Frontal cortex (tissue), 4 donors: ENCODE data around the gene SESN1. TPM values are rescaled to one million over a fixed set of nuclear protein-coding genes. Genes with fewer than 3 reads are reported as not detected.

Experiments
- DNase-seq, 2 donors: peaks; one replicate each; pipeline ENCODE4 v3.0.0; 2012; ENCODE audit warnings: low spot score in 2 of 2
- FAIRE-seq: peaks from 2 replicates; lab custom pipeline; 2012; peaks lifted over from hg19 to GRCh38; lab: Jason Lieb, UNC
- total RNA-seq: library from RNA; depleted of rRNA; stranded (reverse); fragments of >200 nt; gene quantifications from one replicate; pipeline ENCODE4 v1.2.3, GENCODE V29; 2014
- donor health status: control.
- donor health status: control.
- donor health status: control.

Gene SESN1
- total RNA-seq, 1 donor from 2014 or later, result 34.6 TPM

DNA sequence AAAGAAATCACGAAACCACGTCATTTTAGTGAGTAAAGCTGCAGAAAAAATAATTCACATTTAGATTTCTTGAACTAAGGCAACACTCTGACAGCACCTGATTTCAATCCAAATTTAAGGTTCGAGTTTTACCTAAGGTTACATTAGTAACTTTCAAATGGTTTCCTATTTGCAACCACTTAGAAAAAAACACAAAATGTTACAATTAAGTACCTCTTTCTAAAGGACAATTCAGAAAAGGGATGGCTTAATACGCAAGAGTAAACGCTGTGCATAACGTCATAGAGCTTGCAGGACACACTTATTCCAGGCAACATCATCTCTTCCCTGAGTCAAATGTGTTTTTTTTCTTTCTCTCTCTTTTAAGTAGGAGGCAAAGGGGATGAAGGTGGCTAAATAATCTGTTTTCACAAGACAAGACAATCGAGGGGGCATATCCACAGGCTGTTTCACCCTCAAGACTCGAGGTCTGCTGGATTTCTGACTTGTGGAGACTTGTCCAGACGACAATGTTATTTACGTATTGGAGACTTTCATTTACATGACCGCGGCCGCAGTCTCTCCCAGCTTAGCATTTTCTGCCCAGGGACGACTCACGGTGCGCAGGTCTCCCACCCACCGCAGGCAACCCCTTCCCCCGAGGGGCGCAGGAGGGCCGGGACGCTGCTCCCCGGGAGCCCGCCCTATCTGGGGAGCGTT, 86.0 kb downstream of the SESN1 start:
- FAIRE-seq (no peak), DNase-seq (peak; percentile 18 to 21)

DNA sequence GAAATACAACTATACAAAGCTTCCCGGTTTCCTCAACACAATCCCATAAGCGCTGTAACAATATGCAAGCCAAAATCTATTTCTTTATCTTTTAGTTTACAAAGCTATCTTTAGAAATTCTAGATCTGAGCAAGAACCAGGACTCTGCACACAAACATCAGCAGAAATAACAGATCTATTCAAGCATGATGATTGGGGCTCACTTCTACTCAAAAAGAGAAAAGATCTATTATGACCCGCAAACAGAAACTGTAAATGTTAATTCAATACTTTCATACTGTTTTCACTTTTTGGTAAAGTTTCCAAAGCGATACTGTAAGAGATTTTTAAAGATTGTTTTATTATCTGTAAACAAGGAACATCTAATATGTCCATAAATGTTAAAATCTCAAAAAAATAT, 86.6 kb downstream of the SESN1 start:
- FAIRE-seq (no peak), DNase-seq (no peak)

DNA sequence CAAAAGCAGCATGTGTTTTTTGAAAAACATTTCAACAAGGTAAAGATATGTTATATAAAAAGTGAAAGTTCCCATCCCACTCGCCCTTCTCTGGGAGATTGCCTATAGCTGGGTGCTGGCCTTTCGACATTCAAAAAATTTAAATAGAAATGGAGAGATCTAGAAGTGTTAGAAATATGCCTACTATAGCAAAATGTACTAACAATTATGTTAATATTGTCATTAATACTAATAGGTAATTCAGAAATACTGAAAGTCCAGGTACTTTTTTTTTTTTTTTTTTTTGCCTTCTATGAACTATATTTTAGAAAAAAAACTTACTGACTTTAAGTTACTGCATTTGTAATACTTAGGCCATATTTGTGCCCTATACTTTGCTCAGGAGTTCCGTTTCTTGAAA, 87.1 kb downstream of the SESN1 start:
- no peak for DNase-seq
- no peak for FAIRE-seq

DNA sequence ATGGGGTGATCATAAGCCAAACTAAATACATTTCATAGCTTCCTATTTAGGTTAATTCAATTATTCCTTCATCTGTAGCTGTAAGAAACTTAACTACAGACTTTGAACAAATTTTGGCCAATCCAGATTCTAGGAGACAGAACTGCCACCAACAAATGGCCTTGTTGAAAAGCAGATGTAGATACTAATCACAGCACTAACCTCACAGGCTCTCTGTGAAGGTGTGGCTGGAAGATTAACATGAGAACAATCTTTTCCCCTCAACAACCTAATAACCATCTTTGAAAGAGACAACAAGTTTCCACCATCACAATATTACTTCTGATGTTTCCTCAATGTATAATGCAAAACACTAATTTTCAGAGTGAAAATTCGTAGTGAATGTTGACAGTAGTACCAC, 87.8 kb downstream of the SESN1 start:
- no peak for DNase-seq
- FAIRE-seq, result no peak

DNA sequence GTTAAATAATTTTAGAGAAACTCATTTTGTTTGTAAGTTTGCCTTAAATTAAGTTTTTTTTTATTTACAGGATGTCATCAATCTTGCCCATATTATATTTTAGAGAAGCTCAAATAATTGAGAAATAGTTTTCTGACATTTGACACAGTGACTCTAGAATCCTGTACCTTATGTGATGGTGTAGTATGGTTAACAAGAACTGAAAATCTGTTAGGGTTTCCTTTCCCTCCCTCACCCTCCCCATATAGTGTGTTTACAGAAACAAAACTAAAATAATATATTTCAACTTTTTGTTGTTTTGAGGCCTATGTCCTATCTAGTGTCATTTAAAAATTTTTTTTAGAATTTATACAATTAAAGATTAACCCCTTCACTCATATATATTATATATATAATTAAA, 91.8 kb downstream of the SESN1 start:
- DNase-seq (no peak), FAIRE-seq (peak; percentile 28)

DNA sequence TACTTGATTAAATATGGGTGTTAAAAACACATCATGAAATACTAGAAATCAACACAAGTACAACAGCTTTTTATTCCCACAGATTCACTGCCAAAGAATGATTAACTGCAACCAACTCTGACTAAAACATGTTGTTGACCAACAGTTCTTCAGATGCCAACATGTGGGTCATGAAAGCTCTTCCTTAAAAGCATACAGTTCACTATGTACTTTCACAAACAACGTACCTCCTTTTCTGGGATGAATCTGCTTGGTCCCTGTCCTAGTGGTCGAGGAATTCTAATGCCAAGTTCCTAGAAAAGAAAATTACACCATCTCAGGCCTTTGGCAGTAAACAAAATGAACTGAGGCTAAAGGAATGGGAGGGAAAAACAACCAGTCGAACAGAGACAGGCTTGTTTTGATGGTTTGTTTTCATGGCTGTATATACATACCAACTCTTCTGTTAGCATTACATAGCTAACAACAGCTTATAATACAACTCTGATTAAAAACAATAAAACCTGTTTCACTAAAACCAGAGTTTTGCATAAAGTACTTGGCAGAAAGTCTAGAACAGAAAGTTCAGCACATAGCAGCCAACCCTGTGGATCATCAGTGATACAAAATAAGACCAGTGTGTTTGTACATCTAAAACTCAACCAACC, 92.5 kb downstream of the SESN1 start:
- DNase-seq (no peak), FAIRE-seq (no peak)

DNA sequence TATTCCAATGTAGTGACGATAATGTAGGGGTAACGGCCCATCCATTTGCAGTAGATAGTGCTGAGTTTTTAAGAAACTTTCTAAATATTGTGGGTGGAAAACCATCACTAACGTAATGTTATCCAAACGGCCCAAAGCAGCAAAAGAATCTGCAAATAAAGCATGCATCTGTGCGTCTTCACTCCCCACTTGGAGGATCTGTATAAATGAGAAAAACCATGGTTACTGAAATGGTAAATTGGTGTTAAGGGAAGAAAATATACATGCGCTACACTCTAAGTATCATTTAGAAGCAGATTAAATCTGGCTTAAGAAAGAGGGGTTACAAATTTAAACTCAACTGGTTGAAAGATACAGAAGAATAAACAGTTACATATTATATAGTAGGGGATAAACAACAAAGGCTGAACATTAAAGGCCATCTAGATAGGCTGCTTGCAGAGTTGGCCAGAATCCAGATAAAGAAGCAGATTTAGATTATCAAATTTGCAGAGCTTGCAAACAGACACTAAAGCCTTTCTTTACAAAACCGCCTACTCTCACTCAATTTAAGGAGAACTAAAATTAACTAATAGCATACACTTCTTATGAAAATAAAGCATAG, 93.3 kb downstream of the SESN1 start:
- no peak for FAIRE-seq

DNA sequence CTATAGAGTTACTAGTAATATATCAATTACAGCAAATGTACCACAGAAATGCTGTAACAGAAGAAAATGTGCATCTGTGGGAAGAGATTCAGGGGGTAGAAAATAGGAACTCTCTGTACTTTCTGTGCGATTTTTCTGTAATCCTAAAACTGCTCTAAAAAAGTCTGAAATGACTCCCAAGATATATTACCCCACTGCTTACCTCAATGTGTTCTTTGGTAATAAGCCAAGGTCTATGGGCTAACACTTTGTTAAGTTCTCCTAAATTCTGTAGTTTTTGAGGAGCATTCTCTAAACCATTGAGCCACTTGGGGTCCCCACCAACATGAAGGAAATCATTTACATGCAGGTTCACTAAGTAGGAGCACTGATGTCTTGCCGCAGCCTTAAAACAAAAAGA, 94.4 kb downstream of the SESN1 start:
- FAIRE-seq (no peak), DNase-seq (no peak)

More for the DNA sequence above, 93.3 kb downstream of the SESN1 start:
- DNase-seq, result no peak

DNA sequence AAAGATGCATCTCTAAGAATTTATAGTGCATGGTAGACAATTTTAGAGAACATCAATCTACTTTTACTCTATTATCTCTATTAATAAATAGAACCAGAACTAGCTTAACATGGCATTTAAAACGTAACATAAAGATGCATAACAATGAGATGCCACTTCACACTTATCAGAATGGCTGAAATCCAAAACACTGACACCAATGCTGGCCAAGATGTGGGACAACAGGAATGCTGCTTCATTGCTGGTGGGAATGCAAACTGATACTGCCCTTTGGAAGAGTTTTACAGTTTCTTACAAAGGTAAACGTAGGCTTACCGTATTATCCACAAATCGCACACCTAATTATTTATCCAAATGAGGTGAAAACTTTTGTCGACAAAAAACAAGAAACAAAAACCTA, 95.2 kb downstream of the SESN1 start:
- no peak for FAIRE-seq
- no peak for DNase-seq

DNA sequence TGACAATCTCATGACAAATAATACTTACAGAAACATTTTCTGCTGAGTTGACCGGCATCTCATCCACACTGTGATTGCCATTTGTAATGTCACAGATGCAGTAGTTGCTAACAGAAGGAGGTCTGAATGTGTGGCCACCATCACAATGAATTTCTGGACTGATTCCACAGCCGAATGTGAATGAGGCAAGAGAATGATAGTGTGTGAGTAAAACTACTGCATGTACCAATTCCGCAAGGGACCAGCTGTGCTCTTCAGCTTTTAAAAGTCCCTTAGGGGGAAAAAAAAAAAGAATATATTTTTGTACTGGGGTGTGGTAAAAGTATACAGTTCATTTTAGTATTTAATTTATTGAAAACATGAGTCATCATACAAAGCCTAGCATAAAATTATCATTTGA, 96.2 kb downstream of the SESN1 start:
- FAIRE-seq (no peak), DNase-seq (no peak)

DNA sequence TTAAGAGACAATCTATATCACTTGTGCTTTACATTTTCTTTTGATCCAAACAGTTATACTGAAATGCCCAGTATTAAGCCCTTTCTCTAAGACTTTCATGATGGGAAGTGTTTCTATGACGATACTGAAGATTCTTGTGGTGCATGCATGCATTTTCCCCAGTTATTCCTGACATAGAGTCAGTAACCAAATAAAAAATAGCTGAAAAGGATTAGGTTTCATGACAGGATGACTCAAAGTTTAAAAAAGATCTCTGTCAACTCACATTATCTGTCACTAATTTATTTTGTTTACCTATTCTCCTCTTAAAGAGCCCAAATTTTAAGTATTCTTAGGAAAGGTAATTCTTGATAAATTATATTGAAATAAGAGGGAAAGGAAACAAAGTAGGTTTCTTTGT, 98.4 kb downstream of the SESN1 start:
- FAIRE-seq, result no peak

DNA sequence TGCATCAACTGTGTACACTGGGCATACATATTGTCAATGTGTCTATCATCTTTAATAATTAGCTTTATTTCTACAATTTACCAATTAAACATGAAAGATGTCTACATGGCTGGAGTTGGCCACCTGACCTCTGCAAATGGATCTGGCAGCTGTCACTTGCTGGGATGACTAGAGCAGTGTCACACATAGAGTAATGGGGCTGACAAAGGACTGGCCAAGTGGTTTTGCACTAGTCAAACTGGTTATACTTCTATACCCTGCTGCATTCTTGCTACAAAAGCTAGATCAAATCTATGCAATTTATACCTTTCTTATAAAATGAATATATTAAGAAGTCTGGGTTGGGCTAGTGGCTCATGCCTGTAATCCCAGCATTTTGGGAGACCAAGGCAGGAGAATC, 99.3 kb downstream of the SESN1 start:
- FAIRE-seq, result no peak

More for the DNA sequence above, 98.4 kb downstream of the SESN1 start:
- DNase-seq, result no peak

DNA sequence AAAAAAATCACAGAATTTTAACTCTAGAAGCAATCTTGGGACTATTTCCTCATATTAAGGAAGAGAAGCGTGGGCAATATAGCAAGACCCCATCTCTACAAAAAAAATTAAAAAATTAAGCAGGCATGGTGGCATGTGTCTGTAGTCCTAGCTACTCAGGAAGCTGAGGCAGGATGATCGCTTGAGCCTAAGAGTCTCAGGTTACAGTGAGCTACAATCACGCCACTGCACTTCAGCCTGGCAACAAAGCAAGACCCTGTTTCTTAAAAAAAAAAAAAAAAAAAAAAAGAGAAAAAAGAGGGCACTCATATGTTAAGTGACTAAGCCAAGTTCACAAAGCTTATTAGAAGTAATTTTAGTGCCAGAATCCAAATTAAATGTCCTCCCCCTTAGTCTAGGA, 100.8 kb downstream of the SESN1 start:
- DNase-seq (no peak), FAIRE-seq (no peak)

More for the DNA sequence above, 99.3 kb downstream of the SESN1 start:
- DNase-seq, result no peak

DNA sequence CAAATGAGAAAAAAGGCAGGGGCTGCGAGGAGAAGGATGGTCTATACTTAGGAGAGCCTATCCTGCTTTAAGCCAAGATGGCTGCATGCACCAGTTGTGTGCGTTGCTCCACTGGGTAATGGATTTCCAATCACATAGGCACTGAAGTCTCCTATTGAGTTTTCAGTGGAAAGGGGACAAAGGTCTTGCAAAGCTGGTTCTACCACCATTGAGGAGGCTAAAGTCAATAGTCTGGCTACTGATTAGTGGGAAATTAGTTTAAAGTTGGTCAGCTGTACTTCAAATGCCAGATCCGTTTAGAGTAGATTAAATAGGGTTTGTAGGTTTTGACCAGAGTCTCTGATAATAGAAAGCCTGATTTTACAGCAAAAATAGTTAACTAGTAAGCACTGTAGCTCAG, 104.9 kb downstream of the SESN1 start:
- FAIRE-seq (no peak), DNase-seq (no peak)

DNA sequence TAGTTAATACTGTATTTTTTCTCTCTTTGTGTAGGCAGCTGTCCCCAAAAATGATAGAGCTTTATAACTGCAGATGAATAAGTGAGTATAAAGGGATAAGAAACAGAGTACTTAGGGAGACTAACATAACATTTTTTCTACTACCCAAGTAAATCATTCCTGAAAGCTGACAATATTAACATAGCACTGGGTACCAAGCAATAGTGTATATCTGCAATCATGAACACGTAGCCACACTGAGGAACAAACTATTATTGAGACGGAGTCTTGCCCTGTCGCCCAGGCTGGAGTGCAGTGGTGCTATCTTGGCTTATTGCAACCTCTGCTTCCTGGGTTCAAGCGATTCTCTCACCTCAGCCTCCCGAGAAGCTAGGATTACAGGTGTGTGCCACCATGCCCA, 105.9 kb downstream of the SESN1 start:
- FAIRE-seq (no peak), DNase-seq (no peak)

DNA sequence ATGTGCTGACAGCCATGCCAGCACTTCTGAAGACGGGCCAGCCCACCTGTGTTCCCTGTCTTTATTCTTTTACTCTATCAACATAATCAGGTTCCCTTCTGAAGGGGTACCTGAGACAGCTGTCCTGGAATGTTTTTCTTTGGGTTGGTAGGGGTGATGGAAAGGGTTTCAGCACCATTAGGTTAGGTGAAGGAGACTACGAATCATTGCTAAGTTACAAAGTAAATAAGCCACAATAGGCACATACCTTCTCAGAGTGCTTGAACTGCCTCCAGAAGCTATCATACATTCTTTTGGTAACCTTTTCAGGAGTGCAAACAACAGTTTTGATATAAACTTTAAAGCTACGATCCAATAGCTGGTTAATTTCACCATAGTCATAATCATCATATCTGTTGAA, 106.3 kb downstream of the SESN1 start:
- no peak for DNase-seq
- no peak for FAIRE-seq

DNA sequence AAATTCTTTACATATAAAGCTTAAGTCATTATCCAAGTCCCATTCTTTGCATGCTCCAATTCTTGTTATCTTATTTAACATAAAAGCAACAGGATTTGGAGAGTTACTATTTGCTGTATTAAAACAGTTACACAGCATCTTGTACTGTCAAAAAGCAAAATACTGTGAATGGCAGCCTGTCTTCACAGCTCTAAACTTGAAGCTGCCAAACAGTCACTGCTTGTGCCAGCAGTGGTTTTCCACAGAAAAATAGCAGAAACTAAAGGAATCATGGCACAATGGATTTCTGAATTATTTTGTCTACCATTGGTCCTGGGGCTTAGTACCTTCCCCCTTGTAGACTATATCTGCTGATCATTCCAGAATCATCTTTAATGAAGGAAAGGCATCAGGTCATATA, 107.5 kb downstream of the SESN1 start:
- FAIRE-seq, result no peak
- DNase-seq, result no peak

DNA sequence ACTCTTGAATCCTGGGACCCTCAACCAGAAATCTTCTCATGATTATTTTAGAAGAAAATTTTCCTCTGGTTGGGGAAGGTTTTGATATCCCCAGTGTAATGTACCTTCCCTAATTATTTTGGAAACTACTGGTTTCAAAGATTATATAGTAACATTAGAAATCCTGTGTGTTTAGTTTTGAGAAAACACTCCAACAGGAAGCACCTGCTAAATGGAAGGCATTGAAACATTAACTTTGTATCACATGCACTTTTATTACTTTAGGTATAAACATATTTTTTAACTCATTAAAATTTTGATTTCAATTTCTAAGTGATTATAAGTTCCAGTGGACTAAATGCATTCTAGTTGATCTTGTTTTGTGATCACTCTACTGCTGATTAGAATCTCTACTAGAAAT, 109.3 kb downstream of the SESN1 start:
- DNase-seq (no peak), FAIRE-seq (no peak)

DNA sequence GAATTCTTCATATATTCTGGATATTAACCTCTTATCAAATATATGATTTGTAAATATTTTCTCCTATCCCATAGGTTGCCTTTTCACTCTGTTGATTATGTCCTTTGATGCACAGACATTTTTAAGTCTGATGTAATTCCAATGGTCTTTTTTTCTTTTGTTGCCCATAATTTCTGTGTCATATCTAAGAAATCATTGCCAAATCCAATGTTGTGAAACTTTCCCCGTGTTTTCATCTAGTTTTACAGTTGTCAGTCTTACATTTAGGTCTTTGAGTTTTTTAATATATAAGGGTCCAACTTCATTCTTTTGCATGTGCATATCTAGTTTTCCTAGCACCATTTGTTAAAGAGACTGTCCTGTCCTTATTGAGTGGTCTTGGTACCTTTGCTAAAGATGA, 111.5 kb downstream of the SESN1 start:
- DNase-seq, result no peak
- FAIRE-seq, result no peak

DNA sequence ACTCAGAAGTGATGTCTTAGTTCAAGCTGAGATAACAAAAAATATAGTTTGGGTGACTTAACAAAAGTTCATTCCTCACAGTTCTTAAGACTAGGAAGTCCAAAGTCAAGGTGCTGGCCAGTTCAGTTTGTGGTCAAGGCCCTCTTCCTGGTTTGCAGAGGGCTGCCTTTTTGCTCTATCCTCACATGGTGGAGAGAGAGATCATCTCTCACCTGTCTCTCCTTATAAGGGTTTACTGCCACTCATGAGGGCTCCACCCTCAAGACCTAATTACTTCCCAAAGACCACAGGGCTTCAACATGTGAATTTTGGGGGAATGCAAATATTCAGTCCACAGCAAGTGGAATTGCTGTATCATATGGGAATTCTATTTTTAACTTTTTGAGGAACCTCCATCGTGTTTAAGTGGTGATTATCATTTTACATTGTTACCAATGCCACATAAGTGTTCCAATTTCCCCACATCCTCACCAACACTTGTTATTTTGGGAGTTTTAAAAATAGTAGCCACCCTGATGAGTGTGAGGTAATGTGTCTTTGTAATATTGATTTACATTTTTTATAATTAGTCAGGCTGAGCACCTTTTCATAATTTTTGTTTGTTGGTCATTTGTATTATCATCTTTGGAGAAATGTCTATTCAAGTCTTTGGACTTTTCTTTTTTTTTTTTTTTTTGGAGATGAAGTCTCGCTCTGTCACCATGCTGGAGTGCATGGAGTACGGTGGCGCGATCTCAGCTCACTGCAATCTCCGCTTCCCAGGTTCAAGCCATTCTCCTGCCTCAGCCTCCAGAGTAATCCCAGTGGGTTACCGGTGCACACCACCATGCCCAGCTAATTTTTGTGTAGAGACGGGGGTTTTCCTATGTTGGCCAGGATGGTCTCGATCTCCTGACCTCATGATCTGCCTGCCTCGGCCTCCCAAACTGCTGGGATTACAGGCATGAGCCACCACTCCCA, 112.2 kb downstream of the SESN1 start:
- no peak for DNase-seq
- FAIRE-seq, result no peak
